Activated CD4-positive, CD25-positive, alpha-beta regulatory T cell treated with anti-CD3 and anti-CD28 coated beads, Interleukin-2, amount 50 U/mL, for 24 hours (primary cell): ENCODE data around the gene PARP9.
"Not testable (repeated sequence)": the region's sequence is repeated elsewhere in the genome, so short reads cannot be mapped to it uniquely, and the experiment has no call there.

ENCODE experiments used
- ATAC-seq, 2 donors: fragments of 150-1000 bp; cut with Tn5 transposase; one replicate each; pipeline ENCODE4 v1.10.0; 2021; ENCODE audit warnings: mild to moderate bottlenecking in 1 of 2, moderate library complexity in 1 of 2

PARP9 gene

DNA sequence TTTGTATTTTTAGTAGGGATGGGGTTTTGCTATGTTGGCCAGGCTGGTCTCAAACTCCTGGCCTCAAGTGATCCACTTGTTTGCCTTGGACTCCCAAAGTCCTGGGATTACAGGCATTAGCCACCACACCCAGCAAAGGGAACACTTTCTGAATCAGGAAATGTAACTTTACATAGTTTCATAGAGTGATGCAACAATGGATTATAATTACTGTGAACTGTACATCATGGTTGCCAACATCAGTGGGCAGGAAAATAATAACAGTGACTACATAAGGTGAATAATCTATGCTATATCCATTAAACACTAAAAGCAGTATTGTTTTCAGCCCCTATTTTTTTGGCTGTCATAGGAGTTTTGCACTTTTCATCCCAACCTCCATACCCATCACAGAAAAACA lies 44.4 kb downstream of the PARP9 start:
- ATAC-seq, result no peak

DNA sequence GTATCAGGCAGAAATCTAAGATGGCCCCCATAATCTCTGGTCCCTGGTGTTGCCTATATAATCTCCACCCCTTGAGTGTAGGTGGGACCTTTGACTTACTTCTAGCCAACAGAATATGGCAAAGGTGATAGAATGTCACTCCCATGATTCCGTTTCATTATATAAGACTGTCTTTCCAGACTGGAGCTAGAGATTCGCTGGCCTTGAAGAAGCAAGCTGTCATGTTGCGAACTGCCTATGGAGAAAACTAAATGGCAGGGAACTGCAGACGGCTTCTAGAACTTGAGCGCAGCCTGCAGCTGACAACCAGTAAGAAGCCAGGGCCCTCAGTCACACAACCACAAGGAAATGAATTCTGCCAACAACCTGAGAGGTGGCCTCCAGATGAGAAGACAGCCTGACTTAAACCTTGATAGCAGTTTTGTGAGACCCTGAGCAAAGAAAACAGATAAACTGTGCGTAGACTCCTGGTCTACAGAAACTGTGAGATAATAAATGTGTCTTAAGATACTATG lies 47.2 kb downstream of the PARP9 start:
- ATAC-seq, result no peak

DNA sequence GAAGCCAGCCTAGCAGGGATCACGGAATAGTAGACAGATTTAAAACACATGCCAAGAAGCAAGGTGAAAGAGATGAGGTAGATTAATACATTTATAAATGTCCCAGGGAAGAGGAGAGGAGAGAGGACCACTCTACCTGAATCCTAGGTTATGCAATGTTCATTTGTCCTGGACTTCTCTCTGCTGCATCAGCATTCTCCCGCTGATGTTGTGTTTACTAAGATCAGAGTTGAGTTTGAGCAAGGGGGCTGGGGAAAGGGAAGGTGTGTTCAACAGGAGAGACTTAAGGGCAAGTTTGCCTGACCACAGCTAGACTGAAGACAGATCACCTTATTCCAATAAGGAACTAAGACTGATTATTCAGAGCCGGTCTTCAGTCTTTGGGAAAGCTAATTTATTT lies 48.2 kb downstream of the PARP9 start:
- ATAC-seq, result no peak

DNA sequence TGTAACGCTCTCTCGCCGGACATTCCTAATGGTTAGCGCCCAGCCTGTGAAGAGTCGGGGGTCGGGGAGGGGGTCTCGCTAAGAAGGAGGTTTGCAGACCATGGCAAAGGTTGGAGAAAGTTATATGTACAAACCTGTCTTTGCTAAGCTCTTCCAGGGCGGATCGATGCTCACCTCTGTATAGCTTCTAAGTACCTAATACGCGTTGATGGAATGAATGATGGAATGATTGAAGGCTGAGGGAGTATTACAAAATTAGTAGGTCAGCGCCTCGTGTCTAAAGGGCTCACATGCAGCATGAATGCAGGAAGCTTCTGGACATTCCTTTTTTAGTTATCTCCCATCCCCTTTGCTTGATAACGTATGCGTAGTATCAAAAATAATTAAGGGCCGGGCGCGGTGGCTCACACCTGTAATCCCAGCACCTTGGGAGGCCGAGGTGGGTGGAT lies 49.1 kb downstream of the PARP9 start:
- ATAC-seq, result peak in 1 of 2 donors; percentile 2

DNA sequence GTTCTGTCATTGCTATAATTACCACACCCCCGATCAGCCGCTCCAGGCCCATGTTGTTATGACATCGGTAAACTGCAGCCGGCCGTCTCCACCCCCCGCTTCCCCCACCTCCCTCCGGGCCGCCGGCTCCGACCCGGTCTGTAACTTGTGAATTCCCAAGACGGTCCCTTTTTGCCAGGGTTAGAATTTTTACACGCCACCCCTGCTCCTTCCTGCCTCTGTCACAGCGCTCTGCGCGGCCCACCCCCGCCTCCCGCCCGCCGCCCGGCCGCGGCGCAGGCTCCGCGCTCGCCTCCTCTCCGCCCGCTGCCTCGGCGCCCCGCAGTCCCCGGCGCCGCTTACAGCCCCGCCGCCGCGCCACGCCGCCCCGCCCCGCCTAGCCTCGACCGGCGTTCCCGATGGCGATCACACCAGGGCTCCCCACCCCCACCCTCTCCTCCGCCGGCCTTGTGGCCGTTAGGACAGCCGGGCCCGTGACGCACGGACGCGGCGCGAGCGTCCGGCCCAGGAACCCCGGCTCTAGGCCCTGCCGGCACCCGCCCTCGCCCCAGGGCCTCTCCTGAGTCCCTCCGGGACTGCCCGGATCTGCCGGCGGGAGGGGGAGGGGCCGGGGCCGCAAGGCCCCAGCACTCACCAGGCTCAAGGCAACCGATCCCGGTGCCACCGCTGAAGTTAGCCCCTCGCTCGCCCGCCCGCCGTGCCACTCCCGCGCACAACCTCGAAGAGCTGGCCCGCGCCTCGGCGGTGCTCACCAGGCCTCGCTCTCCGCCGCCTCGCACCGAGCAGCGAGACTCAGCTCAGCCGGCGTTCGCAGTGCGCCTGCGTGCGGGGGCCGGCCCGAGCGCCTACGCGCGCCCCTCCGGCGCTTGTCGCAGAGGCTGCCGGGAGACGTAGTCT lies 49.7 kb downstream of the PARP9 start, which contains the start of gene KPNA1:
TSS of gene KPNA1 (minus strand) at position 817 of the 897 bp plus-strand sequence. CDS start 18,374 bp downstream, outside the sequence.
- peak; percentile 88 to 89 for ATAC-seq

DNA sequence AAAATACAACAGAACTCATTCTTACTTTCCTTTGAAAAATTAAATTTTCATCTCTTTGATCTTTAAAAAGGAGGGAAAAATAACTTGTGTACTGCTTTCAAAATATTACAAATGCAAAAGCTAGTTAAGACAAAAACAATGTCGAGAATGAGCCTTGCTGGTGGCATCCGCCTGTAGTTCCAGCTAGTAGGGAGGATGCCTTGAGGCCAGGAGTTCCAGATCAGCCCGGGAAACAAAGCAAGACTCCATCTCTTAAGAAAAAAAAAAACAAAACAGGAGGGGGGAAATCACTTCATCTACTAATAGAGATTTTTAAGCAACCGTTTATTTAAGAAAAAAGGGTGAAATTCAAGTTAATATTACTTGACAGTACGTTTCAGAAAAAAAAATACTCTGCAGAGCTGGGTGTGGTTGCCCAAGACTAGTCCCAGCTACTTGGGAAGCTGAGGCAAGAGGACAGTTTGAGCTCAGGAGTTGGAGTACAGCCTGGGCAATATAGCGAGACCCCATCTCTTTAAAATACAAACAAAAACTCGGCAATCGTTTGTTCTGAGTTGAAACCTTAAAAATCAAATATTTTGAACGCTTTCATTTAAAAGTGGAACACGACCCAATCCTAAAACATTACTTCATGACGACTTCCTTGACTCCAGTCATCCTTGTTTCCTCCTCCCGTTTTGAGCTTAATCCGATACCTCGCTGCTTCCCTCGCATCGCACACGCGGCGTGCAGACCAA lies 50.5 kb downstream of the PARP9 start:
- ATAC-seq, result no peak

DNA sequence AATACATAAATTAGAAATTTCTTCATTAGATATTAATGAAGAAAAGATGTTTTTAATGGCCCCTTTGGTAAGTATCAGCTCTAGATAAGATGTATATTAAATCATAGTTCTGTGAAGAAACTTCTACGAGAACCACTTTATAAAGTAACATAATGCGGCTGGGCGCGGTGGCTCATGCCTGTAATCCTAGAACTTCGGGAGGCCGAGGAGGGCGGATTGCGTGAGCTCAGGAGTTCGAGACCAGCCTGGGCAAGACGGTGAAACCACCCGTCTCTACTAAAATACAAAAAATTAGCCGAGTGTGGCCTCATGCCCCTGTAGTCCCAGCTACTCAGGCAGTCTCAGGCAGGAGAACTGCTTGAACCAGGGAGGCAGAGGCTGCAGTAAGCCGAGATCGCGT lies 51.8 kb downstream of the PARP9 start:
- no peak for ATAC-seq

DNA sequence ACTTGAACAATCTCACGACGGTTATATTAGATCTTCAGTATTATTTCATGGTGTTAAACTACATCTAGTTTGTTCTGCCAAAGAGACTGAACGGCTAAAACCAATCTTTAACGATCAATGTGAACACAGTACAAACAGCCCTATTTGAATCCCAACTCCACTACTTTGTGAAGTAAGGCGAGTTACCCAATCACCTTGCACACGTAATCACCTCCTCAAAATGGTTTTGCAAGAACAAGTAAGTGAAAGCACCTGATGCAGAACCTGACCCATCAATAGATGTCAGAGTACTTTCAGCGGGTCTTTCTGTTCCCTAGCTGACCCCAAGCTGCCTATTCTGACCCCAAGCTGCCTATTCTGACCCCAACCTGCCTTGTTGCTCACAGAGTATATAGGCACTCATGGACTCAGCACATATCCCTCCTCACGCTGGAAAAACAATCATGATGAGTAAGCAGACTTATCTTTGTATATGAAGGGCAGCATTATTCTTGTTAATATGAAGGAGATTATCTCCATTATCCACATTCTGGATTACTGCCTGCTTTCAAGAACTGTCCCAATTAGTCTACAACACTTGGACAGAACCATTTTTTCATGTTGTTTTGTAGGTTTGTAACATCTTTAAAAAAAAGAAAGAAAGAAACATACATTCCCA lies 53.1 kb downstream of the PARP9 start:
- ATAC-seq, result no peak

DNA sequence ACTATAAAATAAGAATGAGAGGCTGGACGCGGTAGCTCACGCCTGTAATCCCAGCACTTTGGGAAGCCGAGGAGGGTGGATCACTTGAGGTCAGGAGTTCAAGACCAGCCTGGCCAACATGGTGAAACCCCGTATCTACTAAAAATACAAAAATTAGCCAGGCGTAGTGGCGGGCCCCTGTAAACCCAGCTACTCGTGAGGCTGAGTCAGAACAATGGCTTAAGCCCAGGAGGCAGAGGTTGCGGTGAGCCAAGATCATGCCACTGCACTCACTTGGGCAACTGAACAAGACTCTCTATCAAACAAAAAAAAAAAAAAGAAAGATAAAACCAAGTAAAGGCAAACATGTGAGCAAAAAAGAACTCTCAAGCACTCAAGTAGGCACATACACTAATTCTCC lies 55.2 kb downstream of the PARP9 start:
- not testable (repeated sequence) for ATAC-seq

DNA sequence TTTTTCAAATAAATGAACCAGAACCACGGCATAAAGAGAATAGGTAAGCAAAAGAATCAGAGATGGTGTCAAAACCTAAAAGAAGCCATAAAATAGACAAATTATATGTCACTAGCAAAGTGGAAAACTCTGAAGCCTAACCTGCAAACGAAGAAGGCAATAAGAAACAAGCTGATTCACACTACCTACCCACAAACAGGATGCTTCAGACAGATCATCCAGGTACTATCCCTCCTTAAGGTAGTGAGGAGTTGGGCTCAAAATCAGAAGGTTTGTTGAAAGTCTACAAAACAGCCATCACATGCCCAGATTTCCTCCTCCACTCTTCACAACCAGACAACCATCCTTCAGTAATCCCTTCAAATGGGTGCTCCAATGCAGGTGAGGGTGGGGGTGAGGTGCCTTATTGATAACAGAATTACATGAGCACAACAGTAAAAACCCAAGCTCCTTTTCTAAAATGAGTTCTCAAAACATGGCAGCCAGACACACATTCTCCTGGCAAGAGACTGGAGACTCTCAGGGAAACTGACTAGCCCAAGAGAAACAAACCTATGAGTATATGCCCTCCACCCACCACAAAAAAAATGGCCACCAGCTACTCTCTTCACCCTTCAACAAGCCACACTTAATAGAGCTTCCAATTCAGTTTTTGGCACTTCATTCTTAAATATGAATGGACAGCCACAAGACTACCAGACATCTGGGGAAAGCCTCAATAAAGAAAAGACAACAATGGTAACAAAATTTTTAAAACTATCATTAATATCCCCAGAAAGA lies 55.8 kb downstream of the PARP9 start:
- ATAC-seq, result peak; percentile 44 to 70

DNA sequence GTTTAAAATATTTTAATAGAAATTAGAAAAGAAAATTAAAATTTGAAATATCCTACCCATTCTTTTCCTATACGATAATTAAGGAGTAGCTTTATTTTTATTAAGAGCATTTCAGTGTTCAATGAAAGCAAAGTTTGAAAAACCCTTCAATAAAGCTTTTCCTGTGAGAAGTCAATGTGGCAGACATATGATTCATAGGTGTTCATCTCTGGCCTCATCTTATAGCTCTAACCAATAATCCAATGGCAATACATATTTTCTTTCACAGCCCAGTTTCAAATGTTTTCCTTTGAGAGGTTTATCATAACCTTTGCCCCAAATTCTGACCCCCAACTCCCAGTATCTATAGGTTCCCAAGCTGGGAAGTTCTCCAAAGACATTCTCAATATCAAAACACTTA lies 57.6 kb downstream of the PARP9 start:
- ATAC-seq, result peak in 1 of 2 donors; percentile 30

DNA sequence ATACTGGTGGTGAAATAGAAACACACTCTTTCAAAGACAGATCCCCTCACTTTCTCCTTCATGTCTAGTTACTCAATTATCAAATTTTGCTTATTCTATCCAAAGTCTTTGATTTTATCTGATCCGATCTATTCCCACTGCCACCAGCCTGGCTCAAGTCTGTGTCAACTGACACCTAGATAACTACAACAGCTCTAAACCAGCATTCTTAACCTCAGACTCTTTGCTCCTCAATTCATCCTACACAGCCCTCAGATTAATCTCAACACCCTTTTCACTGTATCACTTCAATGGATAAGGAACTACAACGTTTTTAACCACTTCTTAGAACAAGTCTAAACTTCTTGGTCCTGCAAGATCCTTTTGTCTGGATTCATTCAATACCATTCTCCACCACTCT lies 58.4 kb downstream of the PARP9 start:
- no peak for ATAC-seq

DNA sequence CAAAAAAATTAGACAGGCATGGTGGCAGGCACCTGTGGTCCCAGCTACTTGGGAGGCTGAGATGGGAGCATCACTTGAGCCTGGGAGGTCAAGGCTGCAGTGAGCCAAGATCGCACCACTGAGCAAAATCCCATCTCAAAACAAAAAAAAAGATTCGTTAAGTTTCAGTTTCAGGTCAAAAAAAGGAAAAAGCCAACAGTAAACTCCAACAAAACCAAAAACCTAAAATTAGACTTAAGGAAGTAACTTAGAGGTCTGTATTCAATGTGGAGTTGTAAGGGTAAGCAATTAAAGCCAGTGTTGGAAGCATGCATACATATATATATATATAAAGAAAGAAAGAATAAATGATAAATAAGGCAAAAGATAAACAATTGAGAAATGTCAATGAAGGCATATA lies 61.2 kb downstream of the PARP9 start:
- ATAC-seq, result no peak

DNA sequence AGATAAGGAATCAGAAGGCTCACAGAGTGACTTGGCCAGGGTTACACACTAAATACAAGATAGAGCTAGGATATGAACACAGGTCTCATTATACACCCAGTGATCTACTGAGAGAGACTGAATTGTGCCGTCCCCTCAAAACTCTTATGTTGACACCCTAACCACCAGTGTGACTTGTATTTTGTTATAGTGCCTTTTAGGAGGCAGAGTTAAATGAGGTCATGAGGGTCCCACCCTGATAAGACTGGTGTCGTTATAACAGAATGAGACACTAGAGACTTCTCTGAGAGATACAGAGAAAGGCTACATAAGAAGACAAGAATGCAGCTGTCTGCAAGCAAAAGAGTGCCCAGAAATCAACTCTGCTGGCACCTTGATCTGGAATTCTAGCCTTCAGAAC lies 62.0 kb downstream of the PARP9 start:
- no peak for ATAC-seq

DNA sequence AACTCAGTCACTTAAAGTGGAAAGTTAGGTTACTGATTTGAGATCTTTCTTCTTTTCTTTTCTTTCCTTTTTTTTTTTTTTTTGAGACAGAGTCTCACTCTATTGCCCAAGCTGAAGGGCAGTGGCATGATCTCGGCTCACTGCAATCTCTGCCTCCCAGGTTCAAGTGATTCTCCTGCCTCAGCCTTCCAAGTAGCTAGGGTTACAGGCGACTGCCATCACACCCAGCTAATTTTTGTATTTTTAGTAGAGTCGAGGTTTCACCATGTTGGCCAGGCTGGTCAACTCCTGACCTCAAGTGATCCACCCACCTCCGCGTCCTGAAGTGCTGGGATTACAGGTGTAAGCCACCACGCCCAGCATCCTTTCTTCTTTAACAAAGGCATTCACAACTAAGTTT lies 63.1 kb downstream of the PARP9 start:
- not testable (repeated sequence) for ATAC-seq

DNA sequence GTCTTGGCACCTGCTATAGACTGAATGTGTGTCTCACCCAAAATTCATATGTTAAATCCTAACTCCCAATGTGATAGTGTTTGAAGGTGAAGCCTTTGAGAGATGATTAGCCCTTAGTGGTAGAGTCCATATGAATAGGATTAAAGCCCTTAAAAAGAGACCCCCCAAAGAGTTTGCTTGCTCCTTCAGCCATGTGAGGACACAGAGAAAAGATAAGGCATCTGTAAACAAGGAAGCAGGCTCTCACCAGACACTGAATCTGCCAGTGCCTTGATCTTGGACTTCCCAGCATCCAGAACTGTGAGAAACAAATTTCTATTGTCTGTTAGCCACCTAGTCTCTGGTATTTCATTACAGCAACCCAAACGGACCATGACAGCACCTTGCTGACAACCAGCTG lies 65.9 kb downstream of the PARP9 start:
- ATAC-seq, result no peak

DNA sequence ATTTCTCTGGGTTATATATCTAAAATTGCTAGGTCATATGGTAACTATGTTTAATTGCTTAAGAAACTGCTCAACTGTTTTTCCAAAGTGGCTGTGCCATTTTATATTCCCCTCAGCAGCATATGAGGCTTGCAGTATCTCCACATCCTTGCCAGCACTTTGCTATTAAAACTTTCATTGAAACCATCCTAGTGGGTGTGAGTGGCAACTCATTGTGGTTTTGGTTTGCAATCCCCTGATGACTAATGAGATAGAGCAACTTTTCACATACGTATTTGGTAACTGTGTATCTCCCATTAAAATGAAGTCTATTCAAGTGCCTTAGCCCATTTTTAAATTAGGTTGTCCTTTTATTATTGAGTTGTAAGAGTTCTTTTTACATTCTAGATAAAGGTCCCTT lies 66.7 kb downstream of the PARP9 start:
- peak; percentile 99 to 100 for ATAC-seq

DNA sequence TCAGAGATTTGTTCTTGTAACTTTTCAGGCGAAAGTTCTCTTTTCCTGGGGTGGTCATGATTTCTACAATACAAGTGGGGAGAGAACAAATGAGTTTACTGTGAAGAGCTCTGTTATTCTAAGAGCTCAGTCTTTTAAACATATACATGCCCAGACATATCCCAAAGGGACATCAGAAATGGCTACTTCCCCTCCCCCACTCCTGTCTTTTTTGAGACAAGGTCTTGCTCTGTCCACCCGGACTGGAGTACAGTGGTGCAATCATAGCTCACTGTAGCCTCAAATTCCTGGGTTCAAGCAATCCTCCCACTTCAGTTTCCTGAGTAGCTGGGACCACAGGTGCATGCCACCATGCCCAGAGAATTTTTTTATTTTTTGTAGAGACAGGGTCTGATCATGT lies 67.6 kb downstream of the PARP9 start:
- ATAC-seq, result no peak

DNA sequence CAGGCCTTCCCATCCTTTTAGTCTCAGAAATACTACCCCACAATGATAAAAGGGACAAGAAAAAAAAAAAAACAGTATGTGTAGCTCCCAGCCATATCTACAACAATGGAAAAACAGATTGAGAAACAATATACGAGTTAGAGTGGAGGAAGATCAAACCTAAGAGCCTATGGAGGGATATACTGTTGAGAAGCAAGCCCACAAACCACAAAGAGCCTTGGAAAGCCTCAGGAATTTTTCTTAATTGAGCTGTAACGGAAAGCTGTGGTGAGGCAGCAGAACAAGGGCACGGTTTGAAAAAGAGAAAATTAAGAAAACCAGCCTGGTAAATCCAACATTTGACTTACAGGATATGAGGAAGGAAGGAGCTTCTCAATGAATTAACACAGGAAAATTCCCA lies 70.8 kb downstream of the PARP9 start:
- ATAC-seq, result no peak

DNA sequence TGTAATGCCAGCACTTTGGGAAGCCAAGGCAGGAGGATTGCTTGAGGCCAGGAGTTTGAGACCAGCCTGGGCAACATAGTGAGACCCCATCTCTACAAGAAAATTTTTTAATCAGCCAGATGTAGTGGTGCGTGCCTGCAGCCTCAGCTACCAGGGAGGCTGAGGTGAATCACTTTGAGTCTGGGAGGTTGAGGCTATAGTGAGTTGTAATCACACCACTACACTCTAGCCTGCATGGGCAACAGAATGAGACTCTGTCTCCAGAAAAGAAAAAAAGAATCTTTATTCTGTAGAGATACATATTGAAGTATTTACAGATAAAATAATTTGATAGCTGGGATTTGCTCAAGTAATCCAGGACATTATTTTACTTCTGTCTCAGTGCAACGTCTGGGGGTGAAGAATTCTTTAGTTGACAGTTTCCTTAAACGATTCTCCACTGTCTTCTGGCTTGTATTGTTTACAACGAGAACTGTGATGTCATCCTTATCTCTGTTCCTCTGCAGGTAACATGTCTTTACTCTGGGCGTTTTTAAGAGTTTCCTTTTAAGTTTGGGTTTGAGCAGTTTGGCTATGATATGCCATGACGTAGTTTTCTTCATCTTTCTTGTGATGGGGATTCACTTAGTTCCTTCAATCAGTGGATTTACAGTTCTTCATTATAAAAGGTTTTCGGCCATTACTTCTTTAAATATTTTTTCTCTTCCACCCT lies 75.7 kb downstream of the PARP9 start:
- ATAC-seq, result peak in 1 of 2 donors; percentile 71

DNA sequence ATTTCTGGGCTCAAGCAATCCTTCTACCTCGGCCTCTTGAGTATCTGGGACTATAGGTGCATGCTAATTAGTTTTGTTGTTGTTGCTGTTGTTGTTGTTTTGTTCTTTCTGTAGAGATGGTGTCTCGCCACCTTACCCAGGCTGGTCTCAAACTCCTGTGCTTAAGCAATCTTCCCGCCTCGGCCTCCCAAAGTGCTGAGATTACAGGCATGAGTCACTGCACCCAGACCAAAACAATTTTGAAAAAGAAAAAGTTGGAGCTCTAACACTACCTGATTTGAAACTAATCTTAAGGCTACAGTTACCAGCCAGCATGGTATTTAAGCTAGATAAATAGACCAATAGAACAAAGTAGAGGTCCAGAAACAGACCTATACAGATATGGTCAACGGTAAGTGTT lies 79.1 kb downstream of the PARP9 start:
- no peak for ATAC-seq

DNA sequence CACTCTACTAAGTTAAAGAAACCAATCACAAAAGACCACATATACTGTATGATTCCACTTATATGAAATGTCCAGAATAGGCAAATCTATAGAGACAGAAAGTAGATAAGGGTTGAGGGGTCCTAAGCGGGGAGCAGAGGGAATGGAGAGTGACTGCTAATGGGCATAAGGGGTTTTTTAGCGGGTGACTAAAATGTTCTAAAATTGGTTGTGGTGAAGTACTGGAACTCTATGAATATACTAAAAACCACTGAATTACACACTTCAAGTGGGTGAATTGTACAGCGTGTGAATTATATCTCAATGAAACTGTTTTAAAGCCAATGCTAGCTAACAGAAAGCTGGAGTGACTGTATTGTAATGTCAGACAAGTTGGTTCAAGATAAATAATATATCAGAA lies 82.7 kb downstream of the PARP9 start:
- peak; percentile 47 to 48 for ATAC-seq
